Calu3 (cell line): ENCODE measurements around the gene GYPB. TPM values are rescaled to one million over a fixed set of nuclear protein-coding genes. Genes with fewer than 3 reads are reported as not detected.
"Not testable (repeated sequence)": the region's sequence is repeated elsewhere in the genome, so short reads cannot be mapped to it uniquely, and the experiment has no call there.

Experiments used
- BruUV-seq: library from RNA; stranded (reverse); fragments of 400-500 nt; replicated peaks from 2 replicates; lab custom pipeline; 2021; lab: Mats Ljungman, UMichigan
- CTCF ChIA-PET: fragments of 300-600 bp; sonication (Branson Sonifier 250); formaldehyde crosslinking; loops from one replicate; lab custom pipeline; 2022; ENCODE audit warnings: antibody characterized with exemption; lab: Charles Lee
- DNase-seq: peaks from one replicate; pipeline ENCODE4 v3.0.0; 2022
- H3K27ac Mint-ChIP-seq: one replicate; pipeline ENCODE4 v1.8.0; 2022; ENCODE audit warnings: mixed read lengths; ENCODE audit not compliant: unreplicated experiment
- H3K27me3 Mint-ChIP-seq: one replicate; pipeline ENCODE4 v1.8.0; 2022; ENCODE audit warnings: mixed read lengths; ENCODE audit not compliant: unreplicated experiment
- H3K36me3 Mint-ChIP-seq: one replicate; pipeline ENCODE4 v1.8.0; 2022; ENCODE audit warnings: mild to moderate bottlenecking, moderate library complexity, mixed read lengths; ENCODE audit not compliant: insufficient read depth, unreplicated experiment
- H3K4me1 Mint-ChIP-seq: one replicate; pipeline ENCODE4 v1.8.0; 2022; ENCODE audit warnings: mild to moderate bottlenecking, low read depth, mixed read lengths; ENCODE audit not compliant: unreplicated experiment
- H3K4me3 Mint-ChIP-seq: one replicate; pipeline ENCODE4 v1.8.0; 2022; ENCODE audit warnings: mild to moderate bottlenecking, low read depth, moderate library complexity, mixed read lengths; ENCODE audit not compliant: unreplicated experiment
- H3K9me3 Mint-ChIP-seq: one replicate; pipeline ENCODE4 v1.8.0; 2022; ENCODE audit warnings: low read depth, mixed read lengths; ENCODE audit not compliant: unreplicated experiment
- intact Hi-C: fragments of 100-400 bp; cut with micrococcal nuclease; formaldehyde crosslinking; loops from one replicate; pipeline ENCODE4 v1.10.0; 2022; ENCODE audit not compliant: unreplicated experiment
- total RNA-seq: library from RNA; stranded (reverse); gene quantifications from 2 replicates; pipeline ENCODE4 v1.2.3, GENCODE V29; 2022
- TF ChIP-seq, protein P1 (sequence below): fragments of 200-600 bp; IDR thresholded peaks from one replicate; pipeline ENCODE4 v1.8.0; 2022; ENCODE audit warnings: antibody characterized with exemption; ENCODE audit not compliant: unreplicated experiment

GYPB gene
- total RNA-seq, 1 experiment from 2014 or later: not detected

DNA sequence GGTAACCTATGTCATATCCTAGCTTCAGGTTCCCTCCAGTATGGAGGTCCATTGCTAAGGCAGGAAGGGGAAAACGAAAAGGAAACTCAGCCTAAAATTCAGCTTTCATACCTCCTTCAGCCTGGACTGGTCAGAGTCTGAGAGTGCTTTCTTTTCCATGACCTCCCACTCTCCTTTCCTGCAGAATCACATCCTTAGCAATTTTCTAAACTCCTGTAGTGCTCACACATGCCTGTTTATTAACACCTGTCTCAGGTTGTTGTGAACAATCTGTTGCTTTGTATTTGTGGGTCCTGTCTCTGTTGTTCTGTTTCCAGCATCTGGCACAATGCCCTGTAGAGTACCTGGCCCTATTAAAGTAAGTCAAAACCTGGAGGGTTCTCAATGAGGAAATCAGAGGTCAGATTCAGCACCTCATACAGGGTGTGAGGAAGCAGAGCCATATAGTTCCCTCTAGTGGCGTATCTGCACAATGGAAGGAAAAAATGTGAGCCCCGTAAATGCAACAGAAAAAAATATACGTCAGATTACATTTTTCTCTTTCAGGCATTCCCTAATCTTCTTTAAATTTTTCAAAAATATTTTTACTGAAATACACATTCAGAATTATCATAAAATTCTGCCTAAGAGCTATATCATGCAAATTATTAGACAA lies 2.3 kb upstream of the GYPB start:
- H3K27ac Mint-ChIP-seq, H3K27me3 Mint-ChIP-seq, H3K4me3 Mint-ChIP-seq, H3K4me1 Mint-ChIP-seq, H3K9me3 Mint-ChIP-seq, DNase-seq, H3K36me3 Mint-ChIP-seq, BruUV-seq, CTCF ChIA-PET: not testable (repeated sequence)
- intact Hi-C loops: loop anchor here (5.0 kb wide), 1 partner anchor 249 kb away; no protein-coding TSS in a partner anchor
- TF ChIP-seq, protein P1, sequence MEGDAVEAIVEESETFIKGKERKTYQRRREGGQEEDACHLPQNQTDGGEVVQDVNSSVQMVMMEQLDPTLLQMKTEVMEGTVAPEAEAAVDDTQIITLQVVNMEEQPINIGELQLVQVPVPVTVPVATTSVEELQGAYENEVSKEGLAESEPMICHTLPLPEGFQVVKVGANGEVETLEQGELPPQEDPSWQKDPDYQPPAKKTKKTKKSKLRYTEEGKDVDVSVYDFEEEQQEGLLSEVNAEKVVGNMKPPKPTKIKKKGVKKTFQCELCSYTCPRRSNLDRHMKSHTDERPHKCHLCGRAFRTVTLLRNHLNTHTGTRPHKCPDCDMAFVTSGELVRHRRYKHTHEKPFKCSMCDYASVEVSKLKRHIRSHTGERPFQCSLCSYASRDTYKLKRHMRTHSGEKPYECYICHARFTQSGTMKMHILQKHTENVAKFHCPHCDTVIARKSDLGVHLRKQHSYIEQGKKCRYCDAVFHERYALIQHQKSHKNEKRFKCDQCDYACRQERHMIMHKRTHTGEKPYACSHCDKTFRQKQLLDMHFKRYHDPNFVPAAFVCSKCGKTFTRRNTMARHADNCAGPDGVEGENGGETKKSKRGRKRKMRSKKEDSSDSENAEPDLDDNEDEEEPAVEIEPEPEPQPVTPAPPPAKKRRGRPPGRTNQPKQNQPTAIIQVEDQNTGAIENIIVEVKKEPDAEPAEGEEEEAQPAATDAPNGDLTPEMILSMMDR: peak; percentile 19

DNA sequence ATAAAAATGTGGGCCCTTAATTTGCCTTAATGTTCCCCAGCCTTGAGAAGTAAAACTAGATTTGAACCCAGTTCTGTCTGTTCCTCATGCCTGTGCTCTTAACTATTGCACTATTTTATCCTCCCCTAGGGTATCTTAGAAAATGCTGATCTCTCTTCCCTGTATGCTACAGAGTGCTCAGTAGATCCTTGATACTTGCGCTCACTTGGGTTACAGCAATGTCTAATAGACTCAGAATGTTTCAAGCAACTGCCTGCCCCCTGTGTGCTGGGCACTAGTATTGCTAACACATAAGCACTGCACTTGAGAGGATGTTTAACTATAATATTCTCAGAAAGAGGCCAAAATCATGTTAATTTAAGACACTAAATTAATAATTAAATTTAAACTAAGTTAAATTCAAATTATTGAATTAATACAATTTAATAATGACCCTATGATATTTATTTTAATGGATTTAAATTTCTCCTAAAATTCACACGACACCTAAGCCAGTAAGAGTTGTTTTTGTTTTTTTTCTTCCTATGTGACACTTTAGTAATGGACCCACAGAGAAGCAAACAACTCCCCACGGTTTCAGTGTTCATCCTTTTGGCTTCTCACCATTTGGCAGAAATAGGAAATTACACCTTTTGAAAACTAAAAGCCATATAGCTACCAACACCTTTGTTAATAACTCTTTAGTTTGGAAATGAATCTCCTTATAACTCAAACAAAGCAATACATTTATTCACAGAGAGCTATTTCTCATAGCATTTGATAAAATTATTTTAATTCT lies 768 bp downstream of the GYPB start:
- H3K4me3 Mint-ChIP-seq, H3K27me3 Mint-ChIP-seq, DNase-seq, CTCF ChIA-PET, BruUV-seq, H3K27ac Mint-ChIP-seq, H3K36me3 Mint-ChIP-seq, H3K4me1 Mint-ChIP-seq, H3K9me3 Mint-ChIP-seq, intact Hi-C loops: not testable (repeated sequence)

DNA sequence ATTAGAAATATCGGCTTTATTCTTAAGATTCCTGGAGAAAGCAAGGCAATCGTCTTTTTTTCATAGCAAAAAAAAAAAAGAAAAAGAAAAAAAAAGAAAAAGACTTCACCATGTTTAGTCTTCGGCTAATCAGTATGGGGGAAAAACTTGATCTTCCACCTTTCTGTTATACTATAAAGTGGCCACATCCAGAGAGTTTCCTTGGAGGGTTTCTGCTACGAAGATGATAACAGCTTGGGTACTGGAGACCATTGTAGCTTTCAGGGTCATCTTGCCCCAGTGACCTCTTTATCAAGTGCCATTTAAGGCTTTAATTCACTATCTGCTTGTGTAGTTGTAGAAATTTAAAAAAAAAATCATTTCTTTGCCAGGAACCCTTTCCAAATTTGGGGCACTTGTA lies 1.9 kb downstream of the GYPB start:
- intact Hi-C loops, DNase-seq, BruUV-seq, H3K4me3 Mint-ChIP-seq, H3K27ac Mint-ChIP-seq, CTCF ChIA-PET, H3K4me1 Mint-ChIP-seq, H3K36me3 Mint-ChIP-seq, H3K9me3 Mint-ChIP-seq, H3K27me3 Mint-ChIP-seq: not testable (repeated sequence)

DNA sequence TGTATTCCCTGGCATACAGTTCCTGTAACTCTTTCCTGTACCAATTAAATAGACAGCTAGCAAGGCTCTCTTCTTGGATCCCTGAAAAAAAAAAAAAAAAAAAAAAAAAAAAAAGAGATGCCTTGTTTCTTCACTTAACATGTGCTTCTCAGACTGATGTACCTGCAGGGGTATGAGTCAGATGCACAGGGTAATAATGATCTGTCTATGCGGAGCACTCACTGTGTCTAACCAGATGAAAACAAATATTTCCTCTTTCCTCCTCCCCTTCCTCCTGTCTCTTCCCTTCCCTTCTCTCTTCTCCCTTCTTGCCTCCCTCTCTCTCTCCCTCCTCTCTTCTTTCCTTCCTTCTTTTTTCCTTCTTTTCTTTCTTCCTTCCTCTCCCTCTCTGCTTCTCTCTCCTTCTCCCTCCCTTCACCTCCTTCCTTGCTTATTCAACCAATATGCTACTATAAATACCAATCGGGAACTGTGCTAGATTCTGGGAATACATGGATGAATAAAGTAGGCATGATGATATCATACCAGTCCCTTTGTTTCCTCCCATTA lies 3.0 kb downstream of the GYPB start:
- DNase-seq, BruUV-seq, H3K9me3 Mint-ChIP-seq, intact Hi-C loops, H3K27ac Mint-ChIP-seq, CTCF ChIA-PET, H3K4me3 Mint-ChIP-seq, H3K4me1 Mint-ChIP-seq, H3K27me3 Mint-ChIP-seq, H3K36me3 Mint-ChIP-seq: not testable (repeated sequence)

DNA sequence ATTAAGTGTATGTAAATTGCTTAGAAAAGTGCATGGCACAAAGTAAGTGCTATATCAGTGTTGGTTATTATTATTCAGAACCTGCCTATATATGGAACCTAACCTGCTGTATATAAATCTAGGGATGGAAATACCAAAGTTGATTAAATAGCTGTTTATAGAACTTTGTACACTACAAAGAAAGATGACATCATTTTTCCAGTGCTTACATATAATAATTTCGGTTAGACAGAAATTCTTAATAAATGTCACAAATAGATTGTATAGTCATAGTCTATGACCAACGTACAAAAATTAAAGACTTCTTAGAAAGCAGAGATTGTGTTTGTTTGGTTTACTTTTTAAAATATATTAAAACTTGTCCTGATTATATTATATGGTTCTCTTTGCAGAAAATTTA lies 4.4 kb downstream of the GYPB start:
- TF ChIP-seq, protein P1: no peak
- CTCF ChIA-PET: no interaction called here
- Mint-ChIP-seq H3K4me1 (no peaks in the 10 kb centered on the region), H3K4me3 (no peak overlapping the region), H3K27me3 (no peaks in the 10 kb centered on the region), H3K9me3 (no peaks in the 10 kb centered on the region), H3K36me3 (no peaks in the 10 kb centered on the region), H3K27ac (no peak overlapping the region)
- no TSS peak for BruUV-seq
- intact Hi-C loops: no loop called here
- no peak for DNase-seq

DNA sequence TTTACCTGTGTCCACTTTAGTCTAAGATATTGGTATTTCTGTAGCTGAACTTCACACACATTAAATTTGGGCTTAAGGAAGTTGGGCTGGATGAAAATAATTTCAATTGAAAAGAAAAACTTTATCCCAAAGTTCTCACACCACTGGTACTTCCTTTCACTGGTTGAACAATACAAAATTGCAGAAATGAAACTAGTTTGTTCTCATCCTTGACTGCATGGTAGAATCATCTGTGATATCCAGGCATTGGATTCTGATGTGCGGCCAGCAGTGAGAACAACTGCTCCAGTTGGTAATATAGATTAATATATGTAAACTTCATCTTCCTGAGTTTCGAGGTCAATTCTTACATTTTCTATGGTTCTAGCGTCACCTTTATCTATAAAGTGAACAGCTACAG lies 10.6 kb downstream of the GYPB start:
- intact Hi-C loops, H3K27me3 Mint-ChIP-seq, H3K9me3 Mint-ChIP-seq, CTCF ChIA-PET, H3K4me1 Mint-ChIP-seq, H3K27ac Mint-ChIP-seq, DNase-seq, H3K36me3 Mint-ChIP-seq, H3K4me3 Mint-ChIP-seq, BruUV-seq: not testable (repeated sequence)

DNA sequence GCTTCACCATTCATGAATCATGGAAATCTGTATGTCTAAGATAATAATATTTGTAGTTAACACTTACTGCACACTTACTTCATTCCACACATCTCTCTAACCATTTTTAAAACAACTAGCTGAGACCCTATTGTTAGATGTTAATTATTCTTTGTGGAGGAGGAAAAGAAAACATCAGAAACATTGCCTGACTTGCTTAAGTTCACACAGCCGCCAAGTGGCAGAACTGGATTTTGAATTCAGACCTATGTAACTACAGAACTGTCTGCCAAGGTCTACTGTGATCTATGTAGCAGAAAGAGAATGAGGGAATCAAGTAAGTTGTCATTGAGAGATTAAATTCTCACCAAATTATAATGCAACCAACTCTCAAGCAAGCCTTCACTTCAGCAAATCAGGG lies 11.2 kb downstream of the GYPB start:
- BruUV-seq, H3K27ac Mint-ChIP-seq, H3K27me3 Mint-ChIP-seq, H3K9me3 Mint-ChIP-seq, CTCF ChIA-PET, DNase-seq, H3K36me3 Mint-ChIP-seq, intact Hi-C loops, H3K4me1 Mint-ChIP-seq, H3K4me3 Mint-ChIP-seq: not testable (repeated sequence)

DNA sequence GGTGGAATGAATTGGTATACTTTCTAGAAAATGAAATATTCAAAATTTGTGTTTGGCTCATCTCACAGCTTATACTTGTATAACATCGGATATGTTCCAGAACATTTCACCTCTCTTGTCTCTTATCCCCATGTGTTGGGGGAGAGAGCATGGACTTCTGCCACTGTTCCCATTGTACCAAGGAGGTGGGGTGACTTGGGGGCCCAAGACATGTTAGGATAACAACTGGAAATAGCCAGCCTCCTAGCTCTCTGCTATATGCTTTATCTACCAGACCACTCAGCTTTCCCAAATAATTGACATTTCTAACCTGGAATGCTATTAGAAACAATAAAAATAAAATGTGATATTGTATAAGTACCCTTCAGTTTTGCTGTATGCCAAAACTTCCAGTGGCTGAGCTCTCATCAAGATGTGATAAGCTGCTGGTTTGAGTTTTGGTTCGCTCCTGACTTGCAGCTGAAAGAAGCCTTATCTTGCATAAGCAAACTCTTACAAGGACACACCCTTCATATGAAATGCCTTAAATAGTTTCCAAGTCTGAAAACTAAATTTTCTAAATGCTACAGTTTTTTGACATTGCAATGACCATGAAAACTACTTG lies 12.9 kb downstream of the GYPB start:
- BruUV-seq, H3K27me3 Mint-ChIP-seq, H3K9me3 Mint-ChIP-seq, intact Hi-C loops, H3K4me3 Mint-ChIP-seq, DNase-seq, H3K36me3 Mint-ChIP-seq, H3K4me1 Mint-ChIP-seq, H3K27ac Mint-ChIP-seq: not testable (repeated sequence)
- CTCF ChIA-PET: interaction anchor here (0.6 kb wide), 1 partner anchor 20 kb away, joined by 3 read pairs; no protein-coding TSS in a partner anchor
